ENCODE measurements around the gene CLNK.

DNA sequence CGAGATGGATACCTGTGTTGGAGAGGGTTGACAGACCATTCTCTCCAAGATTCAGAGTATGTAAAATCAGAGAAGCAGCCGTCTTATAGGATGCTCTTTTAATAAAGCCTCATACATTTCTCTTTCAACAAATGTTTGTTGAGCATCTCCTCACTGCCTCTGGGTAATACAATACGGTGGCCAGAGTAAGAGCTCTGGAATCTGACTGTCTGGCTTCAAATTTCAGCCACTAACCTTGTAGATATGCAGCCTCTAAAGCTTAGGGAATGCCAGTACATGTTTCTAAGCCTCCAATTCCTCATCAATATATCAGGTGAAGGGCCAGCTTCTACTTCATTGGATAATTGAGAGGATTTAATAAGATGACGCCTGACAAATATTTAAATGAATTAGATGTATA, 61.3 kb downstream of the CLNK start:
- TF ChIP-seq, protein P1, sequence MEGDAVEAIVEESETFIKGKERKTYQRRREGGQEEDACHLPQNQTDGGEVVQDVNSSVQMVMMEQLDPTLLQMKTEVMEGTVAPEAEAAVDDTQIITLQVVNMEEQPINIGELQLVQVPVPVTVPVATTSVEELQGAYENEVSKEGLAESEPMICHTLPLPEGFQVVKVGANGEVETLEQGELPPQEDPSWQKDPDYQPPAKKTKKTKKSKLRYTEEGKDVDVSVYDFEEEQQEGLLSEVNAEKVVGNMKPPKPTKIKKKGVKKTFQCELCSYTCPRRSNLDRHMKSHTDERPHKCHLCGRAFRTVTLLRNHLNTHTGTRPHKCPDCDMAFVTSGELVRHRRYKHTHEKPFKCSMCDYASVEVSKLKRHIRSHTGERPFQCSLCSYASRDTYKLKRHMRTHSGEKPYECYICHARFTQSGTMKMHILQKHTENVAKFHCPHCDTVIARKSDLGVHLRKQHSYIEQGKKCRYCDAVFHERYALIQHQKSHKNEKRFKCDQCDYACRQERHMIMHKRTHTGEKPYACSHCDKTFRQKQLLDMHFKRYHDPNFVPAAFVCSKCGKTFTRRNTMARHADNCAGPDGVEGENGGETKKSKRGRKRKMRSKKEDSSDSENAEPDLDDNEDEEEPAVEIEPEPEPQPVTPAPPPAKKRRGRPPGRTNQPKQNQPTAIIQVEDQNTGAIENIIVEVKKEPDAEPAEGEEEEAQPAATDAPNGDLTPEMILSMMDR (IDR thresholded peaks at IDR 0.05; ENCODE audit: poor library complexity) = no peak
- TF ChIP-seq EZH2 (IDR thresholded peaks at IDR 0.05; ENCODE audit: borderline replicate concordance) (no peak), EZH2phosphoT487 (IDR thresholded peaks at IDR 0.05; ENCODE audit: low read depth, severe bottlenecking, unreplicated experiment) (no peak)
